Suprapubic skin (tissue), 4 donors: ENCODE results near the gene COL5A2. TPM values are rescaled to one million over a fixed set of nuclear protein-coding genes. Genes with fewer than 3 reads are reported as not detected.

Experiments
- DNase-seq, 2 donors: peaks; one replicate each; pipeline ENCODE4 v3.0.0-alpha.2; 2019; ENCODE audit warnings: low spot score in 2 of 2
- H3K27ac ChIP-seq: fragments of 200-600 bp; sonication (generic); one replicate; pipeline ENCODE4 v1.5.1; 2019
- H3K27me3 ChIP-seq: fragments of 200-600 bp; sonication (generic); one replicate; pipeline ENCODE4 v1.5.1; 2019
- H3K36me3 ChIP-seq: fragments of 200-600 bp; sonication (generic); one replicate; pipeline ENCODE4 v1.5.1; 2019
- H3K4me1 ChIP-seq: fragments of 200-600 bp; sonication (generic); one replicate; pipeline ENCODE4 v1.5.1; 2019
- H3K4me3 ChIP-seq: fragments of 200-600 bp; sonication (generic); one replicate; pipeline ENCODE4 v1.5.1; 2019; ENCODE audit warnings: mild to moderate bottlenecking
- H3K9me3 ChIP-seq: fragments of 200-600 bp; sonication (generic); one replicate; pipeline ENCODE4 v1.5.1; 2019
- CTCF ChIP-seq, 2 donors: fragments of 200-600 bp in 1 of 2; fragments of 450-650 bp in 1 of 2; sonication (generic) in 1 of 2; IDR thresholded peaks; one replicate each; pipeline ENCODE4 v1.5.1; 2016 to 2019; ENCODE audit warnings: antibody characterized with exemption in 2 of 2, mild to moderate bottlenecking in 1 of 2, moderate library complexity in 1 of 2
- EP300 ChIP-seq: sonication (generic); formaldehyde crosslinking; IDR thresholded peaks from one replicate; pipeline ENCODE4 v1.6.1; 2017; ENCODE audit warnings: antibody characterized with exemption
- POLR2A ChIP-seq, 2 donors: fragments of 450-650 bp; IDR thresholded peaks; one replicate each; pipeline ENCODE4 v1.6.1; 2017; ENCODE audit warnings: antibody characterized with exemption in 2 of 2, mild to moderate bottlenecking in 2 of 2, moderate library complexity in 2 of 2
- POLR2AphosphoS5 ChIP-seq, 3 donors: sonication (generic); formaldehyde crosslinking; IDR thresholded peaks; one replicate each; pipeline ENCODE4 v1.6.1; 2017; ENCODE audit warnings: antibody characterized with exemption in 3 of 3
- WGBS: methylation state at CpG from one replicate; pipeline ENCODE4 v1.1.5; 2018; 5-methylcytosine and 5-hydroxymethylcytosine counted together
- total RNA-seq, 4 donors: library from RNA; depleted of rRNA; stranded (reverse); fragments of >200 nt; gene quantifications; one replicate each; pipeline ENCODE4 v1.1.0, GENCODE V29; 2016

COL5A2 gene
- total RNA-seq, 4 donors from 2014 or later = 14.1 to 17.6 (median 16.3) TPM

GRCh38 chr2:189086710-189087109 lies 92.9 kb downstream of the COL5A2 start:
- Histone ChIP-seq H3K27ac (no peak overlapping the region), H3K36me3 (peaks cover 11% of the 10 kb centered on the region), H3K27me3 (no peaks in the 10 kb centered on the region), H3K4me3 (no peak overlapping the region), H3K9me3 (no peaks in the 10 kb centered on the region), H3K4me1 (peaks cover 2% of the 10 kb centered on the region)
- DNase-seq = no peak
- WGBS = 50% methylated on average over 2 of the region's 2 CpGs
- TF ChIP-seq POLR2AphosphoS5 (IDR thresholded peaks at IDR 0.05) (no peak), EP300 (no peak), POLR2A (IDR thresholded peaks at IDR 0.05) (no peak), CTCF (IDR thresholded peaks at IDR 0.05) (no peak)

- no peak for DNase-seq
- Histone ChIP-seq H3K36me3 (peaks cover 11% of the 10 kb centered on the region), H3K4me1 (no peaks in the 10 kb centered on the region), H3K9me3 (no peaks in the 10 kb centered on the region), H3K4me3 (no peak overlapping the region), H3K27ac (no peak overlapping the region), H3K27me3 (no peaks in the 10 kb centered on the region)
- 73% methylated on average over 2 of the region's 2 CpGs for WGBS
- TF ChIP-seq EP300 (no peak), POLR2A (IDR thresholded peaks at IDR 0.05) (no peak)
Observed at GRCh38 chr2:189086250-189086649, 93.3 kb downstream of the COL5A2 start.

- WGBS = 85% methylated on average over 3 of the region's 3 CpGs
- H3K9me3 ChIP-seq = no peaks in the 10 kb centered on the region
- no peak overlapping the region for H3K4me3 ChIP-seq
- H3K4me1 ChIP-seq = no peaks in the 10 kb centered on the region
- H3K27me3 ChIP-seq = no peaks in the 10 kb centered on the region
- no peak overlapping the region for H3K27ac ChIP-seq
- no peak for TF ChIP-seq POLR2AphosphoS5 (IDR thresholded peaks at IDR 0.05)
- DNase-seq = no peak
- H3K36me3 ChIP-seq = peaks cover 12% of the 10 kb centered on the region
Observed at GRCh38 chr2:189083606-189084005, 96.0 kb downstream of the COL5A2 start.

- TF ChIP-seq POLR2AphosphoS5 (IDR thresholded peaks at IDR 0.05) (no peak), EP300 (no peak), POLR2A (IDR thresholded peaks at IDR 0.05) (no peak), CTCF (IDR thresholded peaks at IDR 0.05) (no peak)
- Histone ChIP-seq H3K4me3 (no peak overlapping the region), H3K27ac (no peak overlapping the region), H3K4me1 (no peaks in the 10 kb centered on the region), H3K9me3 (no peaks in the 10 kb centered on the region), H3K36me3 (peaks cover 17% of the 10 kb centered on the region), H3K27me3 (no peaks in the 10 kb centered on the region)
- WGBS = 90% methylated on average over 2 of the region's 2 CpGs
- no peak for DNase-seq
Observed at GRCh38 chr2:189083106-189083505, 96.5 kb downstream of the COL5A2 start.

- Histone ChIP-seq H3K4me3 (no peak overlapping the region), H3K27ac (no peak overlapping the region), H3K4me1 (no peaks in the 10 kb centered on the region), H3K27me3 (no peaks in the 10 kb centered on the region), H3K36me3 (peaks cover 17% of the 10 kb centered on the region), H3K9me3 (no peaks in the 10 kb centered on the region)
- no peak for DNase-seq
- TF ChIP-seq POLR2A (IDR thresholded peaks at IDR 0.05) = no peak
- no peak for TF ChIP-seq POLR2AphosphoS5 (IDR thresholded peaks at IDR 0.05)
- TF ChIP-seq EP300 = no peak
- no peak for TF ChIP-seq CTCF (IDR thresholded peaks at IDR 0.05)
- 72% methylated on average over 3 of the region's 3 CpGs for WGBS
Observed at GRCh38 chr2:189082376-189082975, 97.1 kb downstream of the COL5A2 start.

- 48% methylated on average over 3 of the region's 3 CpGs for WGBS
- Histone ChIP-seq H3K27me3 (no peaks in the 10 kb centered on the region), H3K36me3 (peaks cover 24% of the 10 kb centered on the region), H3K4me3 (no peak overlapping the region), H3K27ac (no peak overlapping the region), H3K4me1 (no peaks in the 10 kb centered on the region), H3K9me3 (no peaks in the 10 kb centered on the region)
- no peak for DNase-seq
- TF ChIP-seq EP300 = no peak
- TF ChIP-seq CTCF (IDR thresholded peaks at IDR 0.05) = no peak
- no peak for TF ChIP-seq POLR2A (IDR thresholded peaks at IDR 0.05)
- TF ChIP-seq POLR2AphosphoS5 (IDR thresholded peaks at IDR 0.05) = no peak
Observed at GRCh38 chr2:189076572-189076971, 103.0 kb downstream of the COL5A2 start.
